HFFc6 (cell line): ENCODE data around the gene IFNAR2. TPM values are rescaled to one million over a fixed set of nuclear protein-coding genes. Genes with fewer than 3 reads are reported as not detected.
"Not testable (repeated sequence)": the region's sequence is repeated elsewhere in the genome, so short reads cannot be mapped to it uniquely, and the experiment has no call there.

Source experiments
- DNase-seq: peaks from one replicate; pipeline ENCODE4 v3.0.0-alpha.2; 2018
- H3K27ac Mint-ChIP-seq: 2 replicates; pipeline ENCODE4 v1.8.0; 2020; ENCODE audit warnings: mild to moderate bottlenecking, mixed read lengths
- H3K27me3 Mint-ChIP-seq: 2 replicates; pipeline ENCODE4 v1.8.0; 2021; ENCODE audit warnings: mild to moderate bottlenecking, moderate library complexity, mixed read lengths; ENCODE audit not compliant: insufficient read depth
- H3K36me3 Mint-ChIP-seq: 2 replicates; pipeline ENCODE4 v1.8.0; 2021; ENCODE audit warnings: low read depth, mixed read lengths
- H3K4me1 Mint-ChIP-seq: 2 replicates; pipeline ENCODE4 v1.8.0; 2020; ENCODE audit warnings: low read depth, mixed read lengths
- H3K4me3 Mint-ChIP-seq: 2 replicates; pipeline ENCODE4 v1.8.0; 2020; ENCODE audit warnings: mild to moderate bottlenecking, moderate library complexity, mixed read lengths
- H3K9me3 Mint-ChIP-seq: 2 replicates; pipeline ENCODE4 v1.8.0; 2020; ENCODE audit warnings: mild to moderate bottlenecking, mixed read lengths
- CTCF ChIP-seq: fragments of 200-600 bp; sonication (generic); IDR thresholded peaks from 2 replicates; pipeline ENCODE4 v1.5.0; 2021; ENCODE audit warnings: antibody characterized with exemption, mild to moderate bottlenecking
- total RNA-seq, 6 experiments: library from RNA; stranded (reverse); fragmentation: NEBNext Ultra II Directional; extraction: Animal tissue kit (Norgen Biotek cat#: 25700); gene quantifications; 2 replicates in 1 of 6; 3 replicates in 5 of 6; pipeline ENCODE4 v1.2.3, GENCODE V29; 2021

The IFNAR2 gene
- total RNA-seq, 6 experiments from 2014 or later: 8.0 to 14.6 (median 11.0) TPM

GRCh38 chr21:33236013-33236686 is 6.4 kb downstream of the IFNAR2 start:
- no peak overlapping the region for H3K27ac Mint-ChIP-seq
- peaks cover 46% of the 10 kb centered on the region for H3K4me1 Mint-ChIP-seq
- H3K9me3 Mint-ChIP-seq: no peaks in the 10 kb centered on the region
- TF ChIP-seq CTCF: no peak
- peaks cover 3% of the 10 kb centered on the region for H3K27me3 Mint-ChIP-seq
- no peak for DNase-seq
- no peak overlapping the region for H3K4me3 Mint-ChIP-seq
- no peaks in the 10 kb centered on the region for H3K36me3 Mint-ChIP-seq

GRCh38 chr21:33236766-33237165 is 7.0 kb downstream of the IFNAR2 start:
- no peak for DNase-seq
- Mint-ChIP-seq H3K9me3 (no peaks in the 10 kb centered on the region), H3K4me3 (no peak overlapping the region), H3K27ac (no peak overlapping the region), H3K27me3 (peaks cover 3% of the 10 kb centered on the region), H3K4me1 (peaks cover 40% of the 10 kb centered on the region), H3K36me3 (no peaks in the 10 kb centered on the region)
- no peak for TF ChIP-seq CTCF

GRCh38 chr21:33237486-33237885 is 7.7 kb downstream of the IFNAR2 start:
- Mint-ChIP-seq H3K27me3 (peaks cover 3% of the 10 kb centered on the region), H3K4me1 (peaks cover 33% of the 10 kb centered on the region), H3K27ac (no peak overlapping the region), H3K9me3 (no peaks in the 10 kb centered on the region), H3K36me3 (no peaks in the 10 kb centered on the region), H3K4me3 (no peak overlapping the region)
- no peak for TF ChIP-seq CTCF
- no peak for DNase-seq

- Mint-ChIP-seq H3K36me3 (no peaks in the 10 kb centered on the region), H3K9me3 (no peaks in the 10 kb centered on the region), H3K4me1 (peaks cover 27% of the 10 kb centered on the region), H3K27me3 (peaks cover 3% of the 10 kb centered on the region), H3K4me3 (no peak overlapping the region; the same call in 1 of the 2 replicates), H3K27ac (peak overlapping the region; percentile 34; the same call in 1 of the 2 replicates)
- DNase-seq: no peak
- no peak for TF ChIP-seq CTCF
These were observed 8.4 kb downstream of the IFNAR2 start for GRCh38 chr21:33238146-33238545.

GRCh38 chr21:33238565-33239255 is 9.0 kb downstream of the IFNAR2 start:
- no peaks in the 10 kb centered on the region for H3K9me3 Mint-ChIP-seq
- peaks cover 3% of the 10 kb centered on the region for H3K27me3 Mint-ChIP-seq
- TF ChIP-seq CTCF: no peak
- H3K36me3 Mint-ChIP-seq: peaks cover 5% of the 10 kb centered on the region; the same call in 1 of the 2 replicates
- H3K27ac Mint-ChIP-seq: peak overlapping the region; percentile 34; the same call in 1 of the 2 replicates
- no peak overlapping the region; the same call in 1 of the 2 replicates for H3K4me3 Mint-ChIP-seq
- H3K4me1 Mint-ChIP-seq: peaks cover 22% of the 10 kb centered on the region
- DNase-seq: no peak

- not testable (repeated sequence) for H3K9me3 Mint-ChIP-seq, H3K4me3 Mint-ChIP-seq, H3K27me3 Mint-ChIP-seq, H3K27ac Mint-ChIP-seq, H3K36me3 Mint-ChIP-seq, DNase-seq
- H3K4me1 Mint-ChIP-seq: peaks cover 18% of the 10 kb centered on the region
These were observed 9.9 kb downstream of the IFNAR2 start for GRCh38 chr21:33239559-33240127.
